MM.1S (cell line): ENCODE data around the gene USP5.
A peak's percentile ranks its signal among the peaks of the same experiment; 100 is the strongest.

ENCODE experiments used
- DNase-seq: peaks from one replicate; pipeline ENCODE4 v3.0.0-alpha.2; 2015
- H2AFZ ChIP-seq: fragments of 300-600 bp; sonication (generic); 2 replicates; pipeline ENCODE4 v1.6.0; 2016; ENCODE audit warnings: antibody characterized with exemption, low read length
- H3F3A ChIP-seq: fragments of 300-600 bp; sonication (generic); 2 replicates; pipeline ENCODE4 v1.6.1; 2016; ENCODE audit warnings: mild to moderate bottlenecking, antibody characterized with exemption, low read length, moderate library complexity, mixed read lengths; ENCODE audit not compliant: insufficient read depth
- H3K27ac ChIP-seq: fragments of 300-600 bp; sonication (generic); 2 replicates; pipeline ENCODE4 v1.5.1; 2016; ENCODE audit warnings: mild to moderate bottlenecking, low read length
- H3K27me3 ChIP-seq: fragments of 300-600 bp; sonication (generic); replicated peaks from 2 replicates; pipeline ENCODE4 v1.6.0; 2016; ENCODE audit warnings: low read length; ENCODE audit not compliant: insufficient read depth
- H3K36me3 ChIP-seq: fragments of 300-600 bp; sonication (generic); replicated peaks from 2 replicates; pipeline ENCODE4 v1.6.1; 2016; ENCODE audit warnings: mild to moderate bottlenecking, low read length, mixed read lengths; ENCODE audit not compliant: insufficient read depth
- H3K4me1 ChIP-seq: fragments of 300-600 bp; sonication (generic); 2 replicates; pipeline ENCODE4 v1.6.1; 2016; ENCODE audit warnings: low read length, mixed read lengths
- H3K4me2 ChIP-seq: fragments of 300-600 bp; sonication (generic); 2 replicates; pipeline ENCODE4 v1.6.0; 2016; ENCODE audit warnings: low read depth, low read length
- H3K4me3 ChIP-seq: fragments of 300-600 bp; sonication (generic); 2 replicates; pipeline ENCODE4 v1.5.1; 2016; ENCODE audit warnings: low read length, mixed read lengths
- H3K79me2 ChIP-seq: fragments of 300-600 bp; sonication (generic); 2 replicates; pipeline ENCODE4 v1.6.1; 2016; ENCODE audit warnings: mixed run types, low read length, mixed read lengths
- H3K9ac ChIP-seq: fragments of 300-600 bp; sonication (generic); 2 replicates; pipeline ENCODE4 v1.6.1; 2016; ENCODE audit warnings: low read length, mixed read lengths
- H3K9me2 ChIP-seq: fragments of 300-600 bp; sonication (generic); replicated peaks from 2 replicates; pipeline ENCODE4 v1.6.1; 2016; ENCODE audit warnings: mild to moderate bottlenecking, low read length, mixed read lengths; ENCODE audit not compliant: insufficient read depth
- H3K9me3 ChIP-seq: fragments of 300-600 bp; sonication (generic); replicated peaks from 2 replicates; pipeline ENCODE4 v1.6.1; 2016; ENCODE audit warnings: mild to moderate bottlenecking, low read length, mixed read lengths; ENCODE audit not compliant: insufficient read depth
- H4K20me1 ChIP-seq: fragments of 300-600 bp; sonication (generic); 2 replicates; pipeline ENCODE4 v1.6.1; 2016; ENCODE audit warnings: mild to moderate bottlenecking, low read length, moderate library complexity, mixed read lengths; ENCODE audit not compliant: insufficient read depth
- EZH2 ChIP-seq: fragments of 300-600 bp; sonication (generic); optimal IDR thresholded peaks from 2 replicates; pipeline ENCODE3; 2017; ENCODE audit warnings: low read depth, mild to moderate bottlenecking, antibody characterized with exemption, low read length, mixed read lengths
- EZH2phosphoT487 ChIP-seq: fragments of 300-600 bp; sonication (generic); IDR thresholded peaks from 2 replicates; pipeline ENCODE4 v1.6.1; 2018; ENCODE audit warnings: antibody characterized with exemption, low read length
- TF ChIP-seq, protein P1 (sequence below): fragments of 300-600 bp; sonication (generic); IDR thresholded peaks from 2 replicates; pipeline ENCODE4 v1.5.1; 2016; ENCODE audit warnings: antibody characterized with exemption, low read length, mixed read lengths

The USP5 gene

GRCh38 chr12:6839482-6840201 is 12.3 kb upstream of the USP5 start:
- Histone ChIP-seq H3K4me3 (no peak overlapping the region), H2AFZ (peak overlapping the region; percentile 72), H3K4me2 (peak overlapping the region; percentile 56), H3F3A (no peaks in the 10 kb centered on the region), H3K9me3 (no peaks in the 10 kb centered on the region), H3K79me2 (no peaks in the 10 kb centered on the region), H3K27ac (peak overlapping the region; percentile 25; the same call in 1 of the 2 replicates), H3K36me3 (no peaks in the 10 kb centered on the region), H3K4me1 (peaks cover 11% of the 10 kb centered on the region), H4K20me1 (no peaks in the 10 kb centered on the region), H3K27me3 (no peaks in the 10 kb centered on the region), H3K9me2 (no peaks in the 10 kb centered on the region), H3K9ac (peak overlapping the region; percentile 7; the same call in 1 of the 2 replicates)
- TF ChIP-seq EZH2 (no peak), EZH2phosphoT487 (no peak)
- TF ChIP-seq, protein P1, sequence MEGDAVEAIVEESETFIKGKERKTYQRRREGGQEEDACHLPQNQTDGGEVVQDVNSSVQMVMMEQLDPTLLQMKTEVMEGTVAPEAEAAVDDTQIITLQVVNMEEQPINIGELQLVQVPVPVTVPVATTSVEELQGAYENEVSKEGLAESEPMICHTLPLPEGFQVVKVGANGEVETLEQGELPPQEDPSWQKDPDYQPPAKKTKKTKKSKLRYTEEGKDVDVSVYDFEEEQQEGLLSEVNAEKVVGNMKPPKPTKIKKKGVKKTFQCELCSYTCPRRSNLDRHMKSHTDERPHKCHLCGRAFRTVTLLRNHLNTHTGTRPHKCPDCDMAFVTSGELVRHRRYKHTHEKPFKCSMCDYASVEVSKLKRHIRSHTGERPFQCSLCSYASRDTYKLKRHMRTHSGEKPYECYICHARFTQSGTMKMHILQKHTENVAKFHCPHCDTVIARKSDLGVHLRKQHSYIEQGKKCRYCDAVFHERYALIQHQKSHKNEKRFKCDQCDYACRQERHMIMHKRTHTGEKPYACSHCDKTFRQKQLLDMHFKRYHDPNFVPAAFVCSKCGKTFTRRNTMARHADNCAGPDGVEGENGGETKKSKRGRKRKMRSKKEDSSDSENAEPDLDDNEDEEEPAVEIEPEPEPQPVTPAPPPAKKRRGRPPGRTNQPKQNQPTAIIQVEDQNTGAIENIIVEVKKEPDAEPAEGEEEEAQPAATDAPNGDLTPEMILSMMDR, result no peak
- DNase-seq, result peak; percentile 84

GRCh38 chr12:6840330-6840729 is 11.6 kb upstream of the USP5 start:
- Histone ChIP-seq H3K4me3 (no peak overlapping the region), H3F3A (no peaks in the 10 kb centered on the region), H3K9me2 (no peaks in the 10 kb centered on the region), H2AFZ (peak overlapping the region; percentile 72), H3K9me3 (no peaks in the 10 kb centered on the region), H3K4me1 (peaks cover 11% of the 10 kb centered on the region), H3K27ac (peak overlapping the region; percentile 25; the same call in 1 of the 2 replicates), H3K36me3 (no peaks in the 10 kb centered on the region), H3K9ac (peak overlapping the region; percentile 7; the same call in 1 of the 2 replicates), H3K27me3 (no peaks in the 10 kb centered on the region), H3K79me2 (no peaks in the 10 kb centered on the region), H3K4me2 (peak overlapping the region; percentile 56), H4K20me1 (no peaks in the 10 kb centered on the region)
- no peak for DNase-seq
- no peak for TF ChIP-seq EZH2
- TF ChIP-seq, protein P1, result no peak

GRCh38 chr12:6840761-6841515 is 11.0 kb upstream of the USP5 start, which contains the start of gene GNB3:
TSS of gene GNB3 (plus strand) at chr12:6840925. CDS start at chr12:6841288, 363 bp downstream.
- Histone ChIP-seq H3K9me3 (no peaks in the 10 kb centered on the region), H3K36me3 (no peaks in the 10 kb centered on the region), H3K4me1 (peaks cover 11% of the 10 kb centered on the region), H3K9me2 (no peaks in the 10 kb centered on the region), H3K4me3 (no peak within 1 kb of the TSS), H3K27me3 (no peaks in the 10 kb centered on the region), H3K4me2 (peak within 1 kb of the TSS; percentile 56), H2AFZ (peak within 1 kb of the TSS; percentile 72), H3K79me2 (no peaks in the 10 kb centered on the region), H3K27ac (peak within 1 kb of the TSS; percentile 25; the same call in 1 of the 2 replicates), H3K9ac (peak within 1 kb of the TSS; percentile 7; the same call in 1 of the 2 replicates), H3F3A (no peaks in the 10 kb centered on the region), H4K20me1 (no peaks in the 10 kb centered on the region)
- no peak for DNase-seq
- TF ChIP-seq, protein P1, result no peak
- no peak for TF ChIP-seq EZH2
- TF ChIP-seq EZH2phosphoT487, result no peak
